IMR-90 (cell line): ENCODE measurements around the gene HS3ST1.

Source experiments
- CHD1 ChIP-seq: IDR thresholded peaks from 2 replicates; pipeline ENCODE4 v1.6.1; 2012; ENCODE audit warnings: low read depth, low read length, improper control_type of control experiment
- CTCF ChIP-seq: conservative IDR thresholded peaks from 2 replicates; pipeline ENCODE4 v1.5.1; 2012; ENCODE audit warnings: mild to moderate bottlenecking, low read depth, low read length, improper control_type of control experiment
- MAFK ChIP-seq: IDR thresholded peaks from 2 replicates; pipeline ENCODE4 v1.6.1; 2012; ENCODE audit warnings: low read depth, low read length, improper control_type of control experiment
- MXI1 ChIP-seq: IDR thresholded peaks from 2 replicates; pipeline ENCODE4 v1.6.1; 2012; ENCODE audit warnings: low read depth, mild to moderate bottlenecking, low read length, moderate library complexity, borderline replicate concordance
- POLR2A ChIP-seq: IDR thresholded peaks from 2 replicates; pipeline ENCODE4 v1.6.1; 2012; ENCODE audit warnings: mild to moderate bottlenecking, low read depth, low read length
- RAD21 ChIP-seq: IDR thresholded peaks from 2 replicates; pipeline ENCODE4 v1.6.1; 2012; ENCODE audit warnings: low read length, improper control_type of control experiment
- RFX5 ChIP-seq: IDR thresholded peaks from 2 replicates; pipeline ENCODE4 v1.8.0; 2012; ENCODE audit warnings: low read depth, mild to moderate bottlenecking, low read length, moderate library complexity
- SMC3 ChIP-seq: fragments of 150-350 bp; IDR thresholded peaks from 2 replicates; pipeline ENCODE4 v1.6.1; 2016; ENCODE audit warnings: low read depth, mild to moderate bottlenecking, antibody characterized with exemption, low read length, moderate library complexity
- USF2 ChIP-seq: fragments of 150-350 bp; IDR thresholded peaks from 2 replicates; pipeline ENCODE4 v1.6.1; 2017; ENCODE audit warnings: mild to moderate bottlenecking, antibody characterized with exemption, low read length, low read depth

GRCh38 chr4:11348449-11349088 is 80.1 kb downstream of the HS3ST1 start:
- TF ChIP-seq POLR2A (no peak), CTCF (no peak), RAD21 (no peak), MXI1 (no peak), MAFK (no peak), USF2 (no peak), RFX5 (no peak), SMC3 (no peak), CHD1 (no peak)
